Nephron (organoid): ENCODE results near the gene KCNQ5.
A peak's percentile ranks its signal among the peaks of the same experiment; 100 is the strongest.

Experiments
- H3K27ac Mint-ChIP-seq, 3 experiments: 2 replicates each; pipeline ENCODE4 v1.8.0; 2020; ENCODE audit warnings: mixed read lengths in 3 of 3, mild to moderate bottlenecking in 2 of 3, moderate library complexity in 1 of 3
- H3K27me3 Mint-ChIP-seq: 2 replicates; pipeline ENCODE4 v1.8.0; 2021; ENCODE audit warnings: low read depth, mild to moderate bottlenecking, moderate library complexity, mixed read lengths
- H3K36me3 Mint-ChIP-seq: 2 replicates; pipeline ENCODE4 v1.8.0; 2020; ENCODE audit warnings: low read depth, mixed read lengths
- H3K4me1 Mint-ChIP-seq: 2 replicates; pipeline ENCODE4 v1.8.0; 2020; ENCODE audit warnings: mixed read lengths
- H3K4me3 Mint-ChIP-seq, 3 experiments: 2 replicates each; pipeline ENCODE4 v1.8.0; 2020; ENCODE audit warnings: mild to moderate bottlenecking in 3 of 3, mixed read lengths in 3 of 3, moderate library complexity in 2 of 3
- H3K9me3 Mint-ChIP-seq: 2 replicates; pipeline ENCODE4 v1.8.0; 2020; ENCODE audit warnings: mixed read lengths
- CTCF ChIP-seq, 3 experiments: fragments of 200-600 bp; sonication (generic); IDR thresholded peaks; one replicate each; pipeline ENCODE4 v1.5.0; 2021; ENCODE audit warnings: antibody characterized with exemption in 3 of 3; ENCODE audit not compliant: unreplicated experiment in 3 of 3

The KCNQ5 gene

GRCh38 chr6:72857791-72858585, 236.1 kb downstream of the KCNQ5 start:
- H3K27me3 Mint-ChIP-seq: no peaks in the 10 kb centered on the region
- H3K4me1 Mint-ChIP-seq: peaks cover 13% of the 10 kb centered on the region
- no peaks in the 10 kb centered on the region for H3K9me3 Mint-ChIP-seq
- H3K36me3 Mint-ChIP-seq: no peaks in the 10 kb centered on the region
- H3K4me3 Mint-ChIP-seq: no peak overlapping the region
- TF ChIP-seq CTCF (IDR thresholded peaks at IDR 0.05; ENCODE audit: unreplicated experiment in 3 of 3): no peak
- H3K27ac Mint-ChIP-seq: no peak overlapping the region

GRCh38 chr6:72861059-72861458, 239.2 kb downstream of the KCNQ5 start:
- no peak overlapping the region for H3K27ac Mint-ChIP-seq
- no peaks in the 10 kb centered on the region for H3K27me3 Mint-ChIP-seq
- H3K9me3 Mint-ChIP-seq: no peaks in the 10 kb centered on the region
- H3K36me3 Mint-ChIP-seq: no peaks in the 10 kb centered on the region
- H3K4me3 Mint-ChIP-seq: no peak overlapping the region
- H3K4me1 Mint-ChIP-seq: peaks cover 13% of the 10 kb centered on the region
- TF ChIP-seq CTCF (IDR thresholded peaks at IDR 0.05; ENCODE audit: unreplicated experiment in 3 of 3): no peak

GRCh38 chr6:72861935-72862432, 240.1 kb downstream of the KCNQ5 start:
- H3K9me3 Mint-ChIP-seq: no peaks in the 10 kb centered on the region
- TF ChIP-seq CTCF (IDR thresholded peaks at IDR 0.05; ENCODE audit: unreplicated experiment in 3 of 3): no peak
- H3K27me3 Mint-ChIP-seq: no peaks in the 10 kb centered on the region
- peak overlapping the region in 1 of 3 experiments; percentile 16 for H3K27ac Mint-ChIP-seq
- peaks cover 13% of the 10 kb centered on the region for H3K4me1 Mint-ChIP-seq
- H3K4me3 Mint-ChIP-seq: no peak overlapping the region
- no peaks in the 10 kb centered on the region for H3K36me3 Mint-ChIP-seq

- Mint-ChIP-seq H3K27ac (no peak overlapping the region), H3K27me3 (no peaks in the 10 kb centered on the region), H3K36me3 (no peaks in the 10 kb centered on the region), H3K9me3 (no peaks in the 10 kb centered on the region), H3K4me1 (peaks cover 13% of the 10 kb centered on the region), H3K4me3 (no peak overlapping the region)
- no peak for TF ChIP-seq CTCF (IDR thresholded peaks at IDR 0.05; ENCODE audit: unreplicated experiment in 3 of 3)
Observed at GRCh38 chr6:72863131-72863530, 241.3 kb downstream of the KCNQ5 start.

- no peak for TF ChIP-seq CTCF (IDR thresholded peaks at IDR 0.05; ENCODE audit: unreplicated experiment in 3 of 3)
- H3K27me3 Mint-ChIP-seq: no peaks in the 10 kb centered on the region
- no peaks in the 10 kb centered on the region for H3K9me3 Mint-ChIP-seq
- no peak overlapping the region for H3K4me3 Mint-ChIP-seq
- H3K4me1 Mint-ChIP-seq: peaks cover 13% of the 10 kb centered on the region
- H3K27ac Mint-ChIP-seq: no peak overlapping the region
- H3K36me3 Mint-ChIP-seq: no peaks in the 10 kb centered on the region
Observed at GRCh38 chr6:72864236-72864635, 242.4 kb downstream of the KCNQ5 start.

- Mint-ChIP-seq H3K4me1 (peaks cover 13% of the 10 kb centered on the region), H3K4me3 (no peak overlapping the region), H3K27ac (no peak overlapping the region), H3K27me3 (no peaks in the 10 kb centered on the region), H3K9me3 (no peaks in the 10 kb centered on the region), H3K36me3 (no peaks in the 10 kb centered on the region)
- no peak for TF ChIP-seq CTCF (IDR thresholded peaks at IDR 0.05; ENCODE audit: unreplicated experiment in 3 of 3)
Observed at GRCh38 chr6:72864799-72865198, 242.9 kb downstream of the KCNQ5 start.
